HepG2 (cell line): ENCODE data around the gene FGA. TPM values are rescaled to one million over a fixed set of nuclear protein-coding genes. Genes with fewer than 3 reads are reported as not detected.

Experiments used
- ATF3 ChIP-seq: sonication (generic); formaldehyde crosslinking; IDR thresholded peaks from 2 replicates; pipeline ENCODE4 v1.4.0; 2020; ENCODE audit warnings: missing genetic modification reagents
- ATF4 ChIP-seq, 2 experiments: fragments of 450-650 bp in 1 of 2; sonication (generic) in 1 of 2; formaldehyde crosslinking; IDR thresholded peaks; 2 replicates each; pipeline versions ENCODE4 v1.5.0 to v1.8.0; 2020 to 2022; ENCODE audit warnings: mild to moderate bottlenecking in 1 of 2, missing genetic modification reagents in 1 of 2
- DBP ChIP-seq: sonication (generic); formaldehyde crosslinking; IDR thresholded peaks from 2 replicates; pipeline ENCODE4 v1.4.0; 2020; ENCODE audit warnings: missing genetic modification reagents; ENCODE audit errors: not compliant biosample characterization
- ELF1 ChIP-seq: sonication (generic); formaldehyde crosslinking; IDR thresholded peaks from 2 replicates; pipeline ENCODE4 v1.4.0; 2020; ENCODE audit warnings: missing genetic modification reagents
- FOSL2 ChIP-seq: sonication (generic); formaldehyde crosslinking; IDR thresholded peaks from 2 replicates; pipeline ENCODE4 v1.4.0; 2020; ENCODE audit warnings: missing genetic modification reagents
- FOXA1 ChIP-seq, 2 experiments: fragments of 450-650 bp in 1 of 2; sonication (generic) in 1 of 2; formaldehyde crosslinking in 1 of 2; IDR thresholded peaks; 2 replicates each; pipeline versions ENCODE4 v1.4.0 to v1.6.1; 2016 to 2020; ENCODE audit warnings: missing genetic modification reagents in 1 of 2
- HHEX ChIP-seq: IDR thresholded peaks from 2 replicates; pipeline ENCODE4 v1.6.1; 2016; ENCODE audit warnings: control low read depth
- HMG20A ChIP-seq: IDR thresholded peaks from 2 replicates; pipeline ENCODE4 v1.6.1; 2016; ENCODE audit warnings: borderline replicate concordance
- JUNB ChIP-seq: sonication (generic); formaldehyde crosslinking; IDR thresholded peaks from 2 replicates; pipeline ENCODE4 v1.8.0; 2022; ENCODE audit warnings: missing genetic modification reagents, mild to moderate bottlenecking, borderline replicate concordance
- MED1 ChIP-seq: sonication (generic); formaldehyde crosslinking; IDR thresholded peaks from 2 replicates; pipeline ENCODE4 v1.4.0; 2020; ENCODE audit warnings: missing genetic modification reagents
- MXI1 ChIP-seq: IDR thresholded peaks from 3 replicates; pipeline ENCODE4 v1.6.1; 2012; ENCODE audit warnings: low read depth, low read length, inconsistent platforms, borderline replicate concordance
- NCOA2 ChIP-seq: sonication (generic); formaldehyde crosslinking; IDR thresholded peaks from 2 replicates; pipeline ENCODE4 v1.8.0; 2022; ENCODE audit warnings: inconsistent platforms
- NCOR1 ChIP-seq: fragments of 200-600 bp; sonication (generic); IDR thresholded peaks from 2 replicates; pipeline ENCODE4 v1.7.0; 2017; ENCODE audit warnings: antibody characterized with exemption, low read length, borderline replicate concordance
- PBX3 ChIP-seq: sonication (generic); formaldehyde crosslinking; IDR thresholded peaks from 2 replicates; pipeline ENCODE4 v1.8.1; 2023; ENCODE audit warnings: missing genetic modification reagents, inconsistent platforms, borderline replicate concordance
- PLSCR1 ChIP-seq: sonication (generic); formaldehyde crosslinking; IDR thresholded peaks from 2 replicates; pipeline ENCODE4 v1.5.0; 2020; ENCODE audit warnings: missing genetic modification reagents, mild to moderate bottlenecking, borderline replicate concordance
- POLR2A ChIP-seq, 2 experiments: IDR thresholded peaks; 2 replicates each; pipeline ENCODE4 v1.6.1; 2011; ENCODE audit warnings: low read depth in 2 of 2, low read length in 2 of 2, mild to moderate bottlenecking in 1 of 2, moderate library complexity in 1 of 2; ENCODE audit not compliant: insufficient read depth in 1 of 2
- RBAK ChIP-seq: sonication (generic); formaldehyde crosslinking; IDR thresholded peaks from 2 replicates; pipeline ENCODE4 v1.5.1; 2020; ENCODE audit warnings: mild to moderate bottlenecking, missing genetic modification reagents
- THYN1 ChIP-seq: sonication (generic); formaldehyde crosslinking; IDR thresholded peaks from 2 replicates; pipeline ENCODE4 v1.8.1; 2023; ENCODE audit warnings: low read depth, mild to moderate bottlenecking, moderate library complexity, missing genetic modification reagents, borderline replicate concordance
- U2AF2 ChIP-seq: fragments of 200-400 bp; formaldehyde crosslinking; IDR thresholded peaks from 2 replicates; pipeline ENCODE4 v1.6.1; 2017; ENCODE audit warnings: low read depth, mild to moderate bottlenecking, low read length
- ZBTB37 ChIP-seq: sonication (generic); formaldehyde crosslinking; IDR thresholded peaks from 2 replicates; pipeline ENCODE4 v1.4.0; 2020; ENCODE audit warnings: mild to moderate bottlenecking, missing genetic modification reagents
- ZFP90 ChIP-seq: sonication (generic); formaldehyde crosslinking; IDR thresholded peaks from 2 replicates; pipeline ENCODE4 v1.8.0; 2022; ENCODE audit warnings: missing genetic modification reagents, mild to moderate bottlenecking, inconsistent platforms, borderline replicate concordance
- ZKSCAN1 ChIP-seq: fragments of 150-350 bp; IDR thresholded peaks from 2 replicates; pipeline ENCODE4 v1.6.1; 2014; ENCODE audit warnings: low read length
- ZNF205 ChIP-seq: IDR thresholded peaks from 2 replicates; pipeline ENCODE4 v1.6.1; 2018; ENCODE audit warnings: missing biosample characterization, missing genetic modification reagents
- ZNF329 ChIP-seq: sonication (generic); formaldehyde crosslinking; IDR thresholded peaks from 2 replicates; pipeline ENCODE4 v1.9.0; 2021; ENCODE audit warnings: low read depth, mild to moderate bottlenecking, missing genetic modification reagents
- ZNF563 ChIP-seq: sonication (generic); formaldehyde crosslinking; IDR thresholded peaks from 2 replicates; pipeline ENCODE4 v1.8.0; 2022; ENCODE audit warnings: mild to moderate bottlenecking, moderate library complexity, missing genetic modification reagents
- ZNF879 ChIP-seq: sonication (generic); formaldehyde crosslinking; IDR thresholded peaks from 2 replicates; pipeline ENCODE4 v1.8.1; 2023; ENCODE audit warnings: missing genetic modification reagents
- polyA plus RNA-seq, 8 experiments: library from polyadenylated mRNA; depleted of rRNA in 3 of 8; stranded (reverse) in 7 of 8; unstranded in 1 of 8; fragments of >200 nt; fragmentation: Illumina TruSeq in 4 of 8; extraction: Trizol in 4 of 8; gene quantifications; 2 replicates each; pipeline versions ENCODE4 v1.2.1 to v1.2.3, GENCODE V29; 2011 to 2016; ENCODE audit warnings: low read depth in 4 of 8, missing spikeins in 1 of 8, mixed read lengths in 1 of 8; ENCODE audit not compliant: insufficient read depth in 1 of 8
- total RNA-seq, 5 experiments: library from RNA; depleted of rRNA; stranded (reverse); fragments of >200 nt; fragmentation: Illumina TruSeq; extraction: Trizol; gene quantifications; 2 replicates each; pipeline ENCODE4 v1.2.3, GENCODE V29; 2016; ENCODE audit warnings: low read depth in 1 of 5

The FGA gene
- total and polyA plus RNA-seq, 2 of the 13 experiments (the other 11 are each of a cell fraction or from before 2014, with no cell fraction given): 640 to 1,523 TPM

- TF ChIP-seq ZNF329: no peak
- TF ChIP-seq ATF4 (CRISPR knock-in tag; IDR thresholded peaks at IDR 0.05): peak in 1 of 2 experiments; percentile 63; a peak in 2 of 4 replicates
- peak; percentile 49; the same call in 1 of the 2 replicates for TF ChIP-seq ATF3 (CRISPR knock-in tag)
- no peak for TF ChIP-seq U2AF2
- 0 out of 2 replicates have a peak, but pooled peaks have one; percentile 13 for TF ChIP-seq NCOR1
- no peak for TF ChIP-seq THYN1 (CRISPR knock-in tag)
- TF ChIP-seq ZKSCAN1: no peak
- TF ChIP-seq ZFP90 (CRISPR knock-in tag): 0 out of 2 replicates have a peak, but pooled peaks have one; percentile 0
- TF ChIP-seq ELF1 (CRISPR knock-in tag): no peak
- 0 out of 2 replicates have a peak, but pooled peaks have one; percentile 43 for TF ChIP-seq ZNF205 (CRISPR knock-in tag)
- TF ChIP-seq HMG20A: peak; percentile 87; the same call in 1 of the 2 replicates
- TF ChIP-seq MXI1: peak; percentile 32; the same call in 1 of the 3 replicates
- no peak for TF ChIP-seq PLSCR1
- TF ChIP-seq FOXA1 (IDR thresholded peaks at IDR 0.05): no peak
- TF ChIP-seq FOXA1 (CRISPR knock-in tag; IDR thresholded peaks at IDR 0.05): peak; percentile 75
- TF ChIP-seq HHEX (CRISPR knock-in tag): 0 out of 2 replicates have a peak, but pooled peaks have one; percentile 46
- no peak for TF ChIP-seq PBX3 (CRISPR knock-in tag)
- TF ChIP-seq JUNB (CRISPR knock-in tag): peak; percentile 78; the same call in 1 of the 2 replicates
- TF ChIP-seq ZBTB37 (CRISPR knock-in tag): 0 out of 2 replicates have a peak, but pooled peaks have one; percentile 58
- TF ChIP-seq DBP (CRISPR knock-in tag): no peak
- no peak for TF ChIP-seq ZNF879 (CRISPR knock-in tag)
- no peak for TF ChIP-seq POLR2A (IDR thresholded peaks at IDR 0.05; ENCODE audit: insufficient read depth in 1 of 2, low read depth in 2 of 2, low read length in 2 of 2)
- no peak for TF ChIP-seq RBAK (CRISPR knock-in tag)
- TF ChIP-seq ZNF563 (CRISPR knock-in tag): no peak
- peak; percentile 92 for TF ChIP-seq FOSL2
- TF ChIP-seq NCOA2 (CRISPR knock-in tag): peak; percentile 79
- peak; percentile 58 for TF ChIP-seq MED1 (CRISPR knock-in tag)
Observed at GRCh38 chr4:154560824-154561231, 29.7 kb downstream of the FGA start (continued).
